K562 (cell line): ENCODE results near the gene SPATA2L. TPM values are rescaled to one million over a fixed set of nuclear protein-coding genes. Genes with fewer than 3 reads are reported as not detected.

Experiments used
- CHD7 ChIP-seq: fragments of 200-600 bp; sonication (generic); IDR thresholded peaks from one replicate; pipeline ENCODE4 v1.6.1; 2012; ENCODE audit warnings: mild to moderate bottlenecking, low read depth, low read length, inconsistent platforms
- CTBP1 ChIP-seq: fragments of 450-650 bp; IDR thresholded peaks from 2 replicates; pipeline ENCODE4 v1.6.1; 2016; ENCODE audit warnings: borderline replicate concordance
- HDAC1 ChIP-seq, 2 experiments: fragments of 450-650 bp; IDR thresholded peaks; 2 replicates each; pipeline ENCODE4 v1.6.1; 2016 to 2017; ENCODE audit warnings: inconsistent platforms in 1 of 2, mild to moderate bottlenecking in 1 of 2, moderate library complexity in 1 of 2
- ZBTB1 ChIP-seq: sonication (generic); formaldehyde crosslinking; IDR thresholded peaks from 2 replicates; pipeline ENCODE4 v1.8.1; 2023; ENCODE audit warnings: missing genetic modification reagents, low read depth, mild to moderate bottlenecking, borderline replicate concordance
- ZBTB40 ChIP-seq, 2 experiments: fragments of 450-650 bp in 1 of 2; sonication (generic) in 1 of 2; formaldehyde crosslinking in 1 of 2; IDR thresholded peaks; 2 replicates each; pipeline versions ENCODE4 v1.7.1 to v1.9.0; 2016 to 2022; ENCODE audit warnings: inconsistent platforms in 1 of 2, mild to moderate bottlenecking in 1 of 2, missing genetic modification reagents in 1 of 2
- polyA plus RNA-seq, 8 experiments: library from polyadenylated mRNA; depleted of rRNA in 4 of 8; stranded (reverse) in 5 of 8; unstranded in 3 of 8; fragments of >200 nt; fragmentation: Nextera tagmentation in 2 of 8; fragmentation: Illumina TruSeq in 1 of 8; extraction: Ambion mirVana in 2 of 8; extraction: Trizol in 1 of 8; gene quantifications; 2 replicates each; pipeline versions ENCODE4 v1.2.1 to v1.2.3, GENCODE V29; 2011 to 2014; ENCODE audit warnings: inconsistent platforms in 1 of 8, missing spikeins in 1 of 8
- total RNA-seq, 7 experiments: library from RNA; depleted of rRNA in 6 of 7; stranded (reverse); fragments of >200 nt in 6 of 7; fragmentation: Illumina TruSeq in 2 of 7; extraction: Trizol in 2 of 7; gene quantifications; 2 replicates each; pipeline versions ENCODE4 v1.2.1 to v1.2.3, GENCODE V29; 2011 to 2021; ENCODE audit warnings: low replicate concordance in 1 of 7

Gene SPATA2L
- total and polyA plus RNA-seq, 9 of the 15 experiments (the other 6 are each of a cell fraction or from before 2014, with no cell fraction given), result 0.13 to 19.2 (median 4.8) TPM; not detected in 1

- TF ChIP-seq CHD7 (peak; percentile 25), ZBTB1 (CRISPR knock-in tag) (0 out of 2 replicates have a peak, but pooled peaks have one; percentile 38), CTBP1 (peak; percentile 93), HDAC1 (IDR thresholded peaks at IDR 0.05) (peak in 1 of 2 experiments; percentile 62; a peak in 2 of 4 replicates), ZBTB40 (IDR thresholded peaks at IDR 0.05) (peak; percentile 98), ZBTB40 (CRISPR knock-in tag; IDR thresholded peaks at IDR 0.05) (no peak)
Observed at GRCh38 chr16:89720813-89721545, 19.5 kb upstream of the SPATA2L start, which contains the start of the genes VPS9D1 and ZNF276 (continued).
